Measurements from ENCODE around the gene KIF6. TPM values are rescaled to one million over a fixed set of nuclear protein-coding genes. Genes with fewer than 3 reads are reported as not detected.

Gene KIF6
- total RNA-seq, 1 donor from 2014 or later = 1.5 TPM

GRCh38 chr6:39498096-39498495 lies 227.1 kb downstream of the KIF6 start:
- H3K4me3 Mint-ChIP-seq = no peak overlapping the region
- H3K27me3 Mint-ChIP-seq (ENCODE audit: low read depth) = no peaks in the 10 kb centered on the region
- H3K36me3 Mint-ChIP-seq (ENCODE audit: low read depth) = peaks cover 18% of the 10 kb centered on the region
- H3K27ac Mint-ChIP-seq (ENCODE audit: unreplicated experiment) = no peak overlapping the region
- H3K9me3 Mint-ChIP-seq = peaks cover 26% of the 10 kb centered on the region
- TF ChIP-seq, protein P1, sequence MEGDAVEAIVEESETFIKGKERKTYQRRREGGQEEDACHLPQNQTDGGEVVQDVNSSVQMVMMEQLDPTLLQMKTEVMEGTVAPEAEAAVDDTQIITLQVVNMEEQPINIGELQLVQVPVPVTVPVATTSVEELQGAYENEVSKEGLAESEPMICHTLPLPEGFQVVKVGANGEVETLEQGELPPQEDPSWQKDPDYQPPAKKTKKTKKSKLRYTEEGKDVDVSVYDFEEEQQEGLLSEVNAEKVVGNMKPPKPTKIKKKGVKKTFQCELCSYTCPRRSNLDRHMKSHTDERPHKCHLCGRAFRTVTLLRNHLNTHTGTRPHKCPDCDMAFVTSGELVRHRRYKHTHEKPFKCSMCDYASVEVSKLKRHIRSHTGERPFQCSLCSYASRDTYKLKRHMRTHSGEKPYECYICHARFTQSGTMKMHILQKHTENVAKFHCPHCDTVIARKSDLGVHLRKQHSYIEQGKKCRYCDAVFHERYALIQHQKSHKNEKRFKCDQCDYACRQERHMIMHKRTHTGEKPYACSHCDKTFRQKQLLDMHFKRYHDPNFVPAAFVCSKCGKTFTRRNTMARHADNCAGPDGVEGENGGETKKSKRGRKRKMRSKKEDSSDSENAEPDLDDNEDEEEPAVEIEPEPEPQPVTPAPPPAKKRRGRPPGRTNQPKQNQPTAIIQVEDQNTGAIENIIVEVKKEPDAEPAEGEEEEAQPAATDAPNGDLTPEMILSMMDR (conservative IDR thresholded peaks at IDR 0.05) = no peak
- no peak for DNase-seq (ENCODE audit: low read depth, low spot score)
- H3K4me1 Mint-ChIP-seq = peaks cover 9% of the 10 kb centered on the region

DNA sequence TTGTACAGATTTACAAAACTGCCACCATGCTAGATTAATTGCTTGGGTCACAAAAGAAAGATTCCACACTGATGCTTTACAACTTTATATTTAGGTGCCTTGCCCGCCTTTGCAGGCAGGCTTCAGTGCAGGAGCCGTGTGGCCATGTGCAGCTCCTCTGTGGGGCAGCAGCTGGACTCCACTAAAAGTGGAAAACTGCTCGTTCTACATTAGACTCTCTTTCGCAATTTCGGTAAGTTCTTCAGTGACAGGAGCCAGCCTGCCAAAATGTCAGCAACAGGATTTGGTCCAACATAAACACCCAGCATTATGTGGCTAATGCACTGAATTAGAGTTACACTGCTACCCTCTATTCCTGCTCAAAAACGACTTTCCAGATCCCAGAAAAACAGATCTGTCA lies 228.3 kb downstream of the KIF6 start:
- H3K9me3 Mint-ChIP-seq = peaks cover 17% of the 10 kb centered on the region
- TF ChIP-seq, protein P1 (conservative IDR thresholded peaks at IDR 0.05) = no peak
- no peak overlapping the region for H3K4me3 Mint-ChIP-seq
- no peak for DNase-seq (ENCODE audit: low read depth, low spot score)
- H3K36me3 Mint-ChIP-seq (ENCODE audit: low read depth) = peaks cover 10% of the 10 kb centered on the region
- no peaks in the 10 kb centered on the region for H3K27me3 Mint-ChIP-seq (ENCODE audit: low read depth)
- H3K4me1 Mint-ChIP-seq = peaks cover 9% of the 10 kb centered on the region
- H3K27ac Mint-ChIP-seq (ENCODE audit: unreplicated experiment) = no peak overlapping the region

GRCh38 chr6:39496456-39496855 lies 228.8 kb downstream of the KIF6 start:
- DNase-seq (ENCODE audit: low read depth, low spot score) = no peak
- TF ChIP-seq, protein P1 (conservative IDR thresholded peaks at IDR 0.05) = no peak
- peaks cover 12% of the 10 kb centered on the region for H3K9me3 Mint-ChIP-seq
- no peak overlapping the region for H3K27ac Mint-ChIP-seq (ENCODE audit: unreplicated experiment)
- H3K36me3 Mint-ChIP-seq (ENCODE audit: low read depth) = peaks cover 5% of the 10 kb centered on the region
- H3K4me3 Mint-ChIP-seq = no peak overlapping the region
- H3K27me3 Mint-ChIP-seq (ENCODE audit: low read depth) = no peaks in the 10 kb centered on the region
- peaks cover 9% of the 10 kb centered on the region for H3K4me1 Mint-ChIP-seq

GRCh38 chr6:39495640-39496039 lies 229.6 kb downstream of the KIF6 start:
- H3K27ac Mint-ChIP-seq (ENCODE audit: unreplicated experiment) = no peak overlapping the region
- no peak overlapping the region for H3K4me3 Mint-ChIP-seq
- peaks cover 8% of the 10 kb centered on the region for H3K9me3 Mint-ChIP-seq

DNA sequence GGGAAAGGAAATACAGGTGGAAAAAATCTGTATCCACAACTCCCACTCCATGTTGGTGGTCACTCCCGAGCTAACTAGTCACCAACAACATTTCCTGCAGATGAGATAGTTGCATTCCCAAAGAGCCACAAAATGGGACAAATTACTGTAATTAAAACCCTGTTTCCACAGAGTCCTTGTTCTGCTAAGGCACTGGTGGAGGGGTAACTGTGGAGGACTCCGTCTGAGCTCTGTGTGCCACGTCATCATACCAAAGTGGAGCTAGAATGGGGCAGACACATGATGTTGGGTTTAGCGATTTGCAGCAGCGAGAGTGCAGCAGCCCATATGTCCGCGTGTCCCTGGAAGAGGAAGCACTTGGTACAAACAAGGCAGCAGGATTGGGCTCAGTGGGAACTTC lies 230.2 kb downstream of the KIF6 start:
- H3K9me3 Mint-ChIP-seq = peaks cover 3% of the 10 kb centered on the region
- H3K27ac Mint-ChIP-seq (ENCODE audit: unreplicated experiment) = no peak overlapping the region
- H3K4me1 Mint-ChIP-seq = peaks cover 9% of the 10 kb centered on the region
- DNase-seq (ENCODE audit: low read depth, low spot score) = no peak
- H3K27me3 Mint-ChIP-seq (ENCODE audit: low read depth) = no peaks in the 10 kb centered on the region
- H3K36me3 Mint-ChIP-seq (ENCODE audit: low read depth) = no peaks in the 10 kb centered on the region
- TF ChIP-seq, protein P1 (conservative IDR thresholded peaks at IDR 0.05) = no peak
- no peak overlapping the region for H3K4me3 Mint-ChIP-seq

More at GRCh38 chr6:39495640-39496039, 229.6 kb downstream of the KIF6 start:
- Mint-ChIP-seq H3K27me3 (ENCODE audit: low read depth) (no peaks in the 10 kb centered on the region), H3K4me1 (peaks cover 9% of the 10 kb centered on the region), H3K36me3 (ENCODE audit: low read depth) (peaks cover 2% of the 10 kb centered on the region)
- TF ChIP-seq, protein P1 (conservative IDR thresholded peaks at IDR 0.05) = no peak
- no peak for DNase-seq (ENCODE audit: low read depth, low spot score)

DNA sequence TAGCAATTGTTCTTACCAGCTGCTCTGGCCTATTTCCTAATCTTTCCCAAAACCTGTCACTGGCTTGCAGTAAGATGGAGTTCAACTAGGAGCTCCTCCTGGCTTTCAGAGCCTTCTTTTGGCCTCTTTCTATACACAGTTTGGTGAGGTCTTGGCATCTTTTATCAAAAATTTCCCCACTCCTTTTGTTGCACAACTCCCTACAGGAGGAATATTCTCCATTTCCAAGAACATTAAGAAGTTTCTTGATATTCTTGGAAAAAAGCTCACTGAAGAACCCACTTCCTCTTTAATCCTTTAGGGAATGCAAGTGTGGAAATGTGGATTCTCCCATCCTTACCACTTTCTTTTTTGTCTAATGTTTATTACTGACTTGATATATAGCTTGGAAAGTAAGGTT lies 231.4 kb downstream of the KIF6 start:
- TF ChIP-seq, protein P1 (conservative IDR thresholded peaks at IDR 0.05) = no peak
- Mint-ChIP-seq H3K36me3 (ENCODE audit: low read depth) (no peaks in the 10 kb centered on the region), H3K4me3 (no peak overlapping the region), H3K9me3 (no peaks in the 10 kb centered on the region), H3K27me3 (ENCODE audit: low read depth) (no peaks in the 10 kb centered on the region), H3K27ac (ENCODE audit: unreplicated experiment) (no peak overlapping the region), H3K4me1 (peaks cover 9% of the 10 kb centered on the region)
- no peak for DNase-seq (ENCODE audit: low read depth, low spot score)
